ENCODE data around the gene TMED7. TPM values are rescaled to one million over a fixed set of nuclear protein-coding genes. Genes with fewer than 3 reads are reported as not detected.

Gene TMED7
- total and polyA plus RNA-seq, 2 of the 4 experiments (the other 2 are of a cell fraction), result 75.6 to 86.7 TPM

- Histone ChIP-seq H2BK120ac (ENCODE audit: low read depth, low read length) (peak within 1 kb of the TSS; percentile 69), H3K4ac (ENCODE audit: low read depth, low read length) (peak within 1 kb of the TSS; percentile 76), H4K91ac (ENCODE audit: insufficient read depth, low read depth, low read length) (peak within 1 kb of the TSS; percentile 31), H3K14ac (replicated peaks; ENCODE audit: low read depth, low read length) (peak within 1 kb of the TSS; percentile 89), H2AFZ (replicated peaks; ENCODE audit: low read length, poor library complexity) (peak within 1 kb of the TSS; percentile 95), H2BK20ac (ENCODE audit: low read depth, low read length) (peak within 1 kb of the TSS; percentile 41), H3K56ac (ENCODE audit: extremely low read depth, insufficient read depth, low read length) (peak within 1 kb of the TSS; percentile 98; the same call in 1 of the 2 replicates), H3K79me1 (ENCODE audit: low read depth in 1 of 2, low read length in 2 of 2) (peaks cover 12 to 47% of the 10 kb centered on the region in 2 experiments), H3K18ac (ENCODE audit: low read depth, low read length) (peak within 1 kb of the TSS; percentile 83), H4K8ac (ENCODE audit: low read depth in 2 of 2, low read length in 2 of 2) (peak within 1 kb of the TSS; percentile 57 to 60), H3K4me3 (ENCODE audit: insufficient read depth, low read depth, low read length) (peak within 1 kb of the TSS; percentile 94), H2AK9ac (replicated peaks; ENCODE audit: low read depth, low read length, poor library complexity) (peak within 1 kb of the TSS; percentile 96), H3K27me3 (ENCODE audit: control insufficient read depth, insufficient read depth, low read length) (no peaks in the 10 kb centered on the region), H3K4me1 (ENCODE audit: control insufficient read depth, insufficient read depth, low read length) (peaks cover 6% of the 10 kb centered on the region), H2BK15ac (ENCODE audit: low read depth, low read length) (peak within 1 kb of the TSS; percentile 5; the same call in 1 of the 3 replicates), H2BK5ac (ENCODE audit: low read depth, low read length, poor library complexity, severe bottlenecking) (peak within 1 kb of the TSS; percentile 91), H4K20me1 (ENCODE audit: insufficient read depth, low read length) (peaks cover 6% of the 10 kb centered on the region; the same call in 1 of the 2 replicates), H3K23ac (ENCODE audit: low read depth, low read length) (peak within 1 kb of the TSS; percentile 78), H3K4me2 (ENCODE audit: low read depth, low read length) (peak within 1 kb of the TSS; percentile 97), H3K9me3 (ENCODE audit: control insufficient read depth, insufficient read depth, low read length) (no peaks in the 10 kb centered on the region), H3K9ac (ENCODE audit: low read depth, low read length) (peak within 1 kb of the TSS; percentile 97), H3K27ac (ENCODE audit: insufficient read depth, low read length) (peak within 1 kb of the TSS; percentile 95), H3K36me3 (ENCODE audit: control insufficient read depth, insufficient read depth, low read length) (no peaks in the 10 kb centered on the region), H4K5ac (ENCODE audit: low read depth, low read length) (peak within 1 kb of the TSS; percentile 61), H3K9me1 (ENCODE audit: insufficient read depth, low read length) (0 out of 2 replicates have a peak, but pooled peaks cover 2% of the 10 kb centered on the region), H2AK5ac (ENCODE audit: low read depth, low read length) (peak within 1 kb of the TSS; percentile 37; the same call in 1 of the 2 replicates)
- dilution Hi-C loops (cut with HindIII; ENCODE audit: low sequenced_read_pairs, unreplicated experiment) (no loop called here), in situ Hi-C loops (cut with MboI; ENCODE audit: low sequenced_read_pairs) (loop anchor here (25.0 kb wide), 1 partner anchor 1365 kb away; no protein-coding TSS in a partner anchor), intact Hi-C loops (cut with micrococcal nuclease) (no loop called here)
- ATAC-seq (ENCODE audit: low read depth), result peak; percentile 83
- no TSS peak for BruUV-seq (replicated peaks)
- peak; percentile 67 for DNase-seq
- CTCF ChIA-PET, result interaction anchor here (0.8 kb wide), 1 partner anchor 12 kb away, joined by 3 read pairs; no protein-coding TSS in a partner anchor
- POLR2A ChIA-PET (ENCODE audit: unreplicated experiment), result no interaction called here
- 1% methylated on average over 12 of the region's 71 CpGs; no CpG with 5 or more reads in 1 of the 2 experiments for WGBS, 2 experiments (ENCODE audit: extremely low coverage in 2 of 2, insufficient read length in 1 of 2)
- TF ChIP-seq RCOR1 (IDR thresholded peaks at IDR 0.05; ENCODE audit: insufficient replicate concordance, low read length), result no peak
- TF ChIP-seq FOS (IDR thresholded peaks at IDR 0.05; ENCODE audit: low read depth, low read length), result 0 out of 2 replicates have a peak, but pooled peaks have one; percentile 7
- TF ChIP-seq CHD1 (IDR thresholded peaks at IDR 0.05; ENCODE audit: low read depth, low read length), result no peak
- no peak for TF ChIP-seq NFE2L2 (IDR thresholded peaks at IDR 0.05; ENCODE audit: low read depth, low read length)
- no peak for TF ChIP-seq MAFK (IDR thresholded peaks at IDR 0.05; ENCODE audit: low read depth, low read length)
- no peak for TF ChIP-seq BHLHE40 (IDR thresholded peaks at IDR 0.05; ENCODE audit: low read depth, low read length)
- no peak for TF ChIP-seq USF2 (IDR thresholded peaks at IDR 0.05; ENCODE audit: low read depth, low read length)
- TF ChIP-seq POLR2A (IDR thresholded peaks at IDR 0.05; ENCODE audit: low read depth, low read length), result peak; percentile 53; the same call in 1 of the 2 replicates
- TF ChIP-seq RFX5 (IDR thresholded peaks at IDR 0.05; ENCODE audit: low read depth, low read length), result no peak
- TF ChIP-seq RAD21 (IDR thresholded peaks at IDR 0.05; ENCODE audit: low read length), result no peak
- TF ChIP-seq MAZ (IDR thresholded peaks at IDR 0.05; ENCODE audit: borderline replicate concordance, low read depth, low read length), result no peak
- no peak for TF ChIP-seq MXI1 (IDR thresholded peaks at IDR 0.05; ENCODE audit: borderline replicate concordance, low read depth, low read length)
- no peak for TF ChIP-seq CEBPB (IDR thresholded peaks at IDR 0.05; ENCODE audit: low read depth, low read length)
- peak; percentile 17; the same call in 1 of the 2 replicates for TF ChIP-seq CTCF (conservative IDR thresholded peaks at IDR 0.05; ENCODE audit: low read depth, low read length)
- TF ChIP-seq SMC3 (IDR thresholded peaks at IDR 0.05; ENCODE audit: low read depth, low read length), result no peak
These were observed 23.9 kb downstream of the TMED7 start, which contains the start of gene TICAM2 for GRCh38 chr5:115601701-115602590. Gene TICAM2, minus strand, starts transcription at chr5:115602479. Its CDS starts 21,223 bp downstream, at chr5:115581256.
